K562 (cell line): ENCODE measurements around the gene SDF4. TPM values are rescaled to one million over a fixed set of nuclear protein-coding genes. Genes with fewer than 3 reads are reported as not detected.

Source experiments
- CC2D1A ChIP-seq: fragments of 450-650 bp; IDR thresholded peaks from 2 replicates; pipeline ENCODE4 v1.6.1; 2017; ENCODE audit warnings: mild to moderate bottlenecking
- FIP1L1 ChIP-seq: fragments of 200-400 bp; formaldehyde crosslinking; IDR thresholded peaks from 2 replicates; pipeline ENCODE4 v1.6.1; 2018; ENCODE audit warnings: mild to moderate bottlenecking, low read depth, low read length; ENCODE audit not compliant: poor library complexity, severe bottlenecking
- HDAC2 ChIP-seq: fragments of 450-650 bp; IDR thresholded peaks from 2 replicates; pipeline ENCODE4 v1.6.1; 2016; ENCODE audit warnings: mild to moderate bottlenecking
- HDAC8 ChIP-seq: fragments of 450-650 bp; IDR thresholded peaks from 2 replicates; pipeline ENCODE4 v1.6.1; 2016; ENCODE audit warnings: mild to moderate bottlenecking, missing genetic modification characterization, moderate library complexity, missing compliant biosample characterization
- HINFP ChIP-seq: fragments of 450-650 bp; conservative IDR thresholded peaks from 2 replicates; pipeline ENCODE4 v1.6.1; 2016; ENCODE audit warnings: missing genetic modification characterization, low read depth, mild to moderate bottlenecking, control low read depth, missing compliant biosample characterization
- HOXB6 ChIP-seq: fragments of 250-450 bp; sonication (Bioruptor Pico); IDR thresholded peaks from 2 replicates; pipeline ENCODE4 v1.5.1; 2022; ENCODE audit warnings: mild to moderate bottlenecking, borderline replicate concordance
- NFIC ChIP-seq: fragments of 450-650 bp; IDR thresholded peaks from 2 replicates; pipeline ENCODE4 v1.6.1; 2017; ENCODE audit warnings: mild to moderate bottlenecking, inconsistent platforms
- PHF8 ChIP-seq: fragments of 200-600 bp; sonication (generic); IDR thresholded peaks from 2 replicates; pipeline ENCODE4 v1.6.1; 2012; ENCODE audit warnings: mixed run types, mild to moderate bottlenecking, inconsistent platforms, low read length, moderate library complexity, borderline replicate concordance
- RBFOX2 ChIP-seq: fragments of 200-400 bp; formaldehyde crosslinking; IDR thresholded peaks from 2 replicates; pipeline ENCODE4 v1.6.1; 2017; ENCODE audit warnings: low read depth, mild to moderate bottlenecking, low read length, moderate library complexity
- RBM34 ChIP-seq: fragments of 200-400 bp; formaldehyde crosslinking; IDR thresholded peaks from 2 replicates; pipeline ENCODE4 v1.6.1; 2018; ENCODE audit warnings: low read length, borderline replicate concordance; ENCODE audit not compliant: insufficient read depth
- SMC3 ChIP-seq: conservative IDR thresholded peaks from 2 replicates; pipeline ENCODE4 v1.6.1; 2011; ENCODE audit warnings: low read depth, low read length, improper control_type of control experiment; ENCODE audit not compliant: insufficient read depth
- USF1 ChIP-seq: sonication (generic); formaldehyde crosslinking; IDR thresholded peaks from 2 replicates; pipeline ENCODE4 v1.9.0; 2022; ENCODE audit warnings: mild to moderate bottlenecking, missing genetic modification reagents
- ZBTB33 ChIP-seq: sonication (generic); formaldehyde crosslinking; IDR thresholded peaks from 2 replicates; pipeline ENCODE4 v1.8.1; 2023; ENCODE audit warnings: mild to moderate bottlenecking, missing genetic modification reagents
- ZBTB34 ChIP-seq: fragments of 250-450 bp; sonication (Bioruptor Pico); IDR thresholded peaks from 2 replicates; pipeline ENCODE4 v1.8.0; 2021; ENCODE audit warnings: mild to moderate bottlenecking, moderate library complexity
- ZC3H4 ChIP-seq: sonication (generic); formaldehyde crosslinking; IDR thresholded peaks from 2 replicates; pipeline ENCODE4 v1.9.0; 2021; ENCODE audit warnings: missing genetic modification reagents, borderline replicate concordance
- ZEB2 ChIP-seq: fragments of 450-650 bp; IDR thresholded peaks from 2 replicates; pipeline ENCODE4 v1.6.1; 2016
- ZFP1 ChIP-seq: fragments of 450-650 bp; formaldehyde crosslinking; IDR thresholded peaks from 2 replicates; pipeline ENCODE4 v1.4.0; 2020; ENCODE audit warnings: mild to moderate bottlenecking, mixed read lengths
- ZNF174 ChIP-seq: fragments of 250-450 bp; sonication (Bioruptor Pico); IDR thresholded peaks from 2 replicates; pipeline ENCODE4 v1.4.0; 2020; ENCODE audit warnings: mild to moderate bottlenecking
- ZNF224 ChIP-seq: sonication (generic); formaldehyde crosslinking; IDR thresholded peaks from 2 replicates; pipeline ENCODE4 v1.8.0; 2022; ENCODE audit warnings: mild to moderate bottlenecking, missing genetic modification reagents
- ZNF398 ChIP-seq: fragments of 250-450 bp; sonication (Bioruptor Pico); IDR thresholded peaks from 2 replicates; pipeline ENCODE4 v1.8.0; 2021; ENCODE audit warnings: moderate library complexity, mild to moderate bottlenecking, inconsistent platforms
- ZNF431 ChIP-seq: sonication (generic); formaldehyde crosslinking; IDR thresholded peaks from 2 replicates; pipeline ENCODE4 v1.8.0; 2022; ENCODE audit warnings: mild to moderate bottlenecking, missing genetic modification reagents
- polyA plus RNA-seq, 8 experiments: library from polyadenylated mRNA; depleted of rRNA in 4 of 8; stranded (reverse) in 5 of 8; unstranded in 3 of 8; fragments of >200 nt; fragmentation: Nextera tagmentation in 2 of 8; fragmentation: Illumina TruSeq in 1 of 8; extraction: Ambion mirVana in 2 of 8; extraction: Trizol in 1 of 8; gene quantifications; 2 replicates each; pipeline versions ENCODE4 v1.2.1 to v1.2.3, GENCODE V29; 2011 to 2014; ENCODE audit warnings: inconsistent platforms in 1 of 8, missing spikeins in 1 of 8
- total RNA-seq, 7 experiments: library from RNA; depleted of rRNA in 6 of 7; stranded (reverse); fragments of >200 nt in 6 of 7; fragmentation: Illumina TruSeq in 2 of 7; extraction: Trizol in 2 of 7; gene quantifications; 2 replicates each; pipeline versions ENCODE4 v1.2.1 to v1.2.3, GENCODE V29; 2011 to 2021; ENCODE audit warnings: low replicate concordance in 1 of 7

SDF4 gene
- total and polyA plus RNA-seq, 9 of the 15 experiments (the other 6 are each of a cell fraction or from before 2014, with no cell fraction given), result 0.35 to 160 (median 65.2) TPM

- peak; percentile 98 for TF ChIP-seq ZBTB33 (CRISPR knock-in tag)
- TF ChIP-seq HOXB6 (CRISPR knock-in tag), result no peak
- TF ChIP-seq CC2D1A, result no peak
- no peak for TF ChIP-seq ZC3H4
- no peak for TF ChIP-seq HDAC2
- no peak for TF ChIP-seq ZFP1 (CRISPR knock-in tag)
- no peak for TF ChIP-seq ZNF174 (CRISPR knock-in tag)
- TF ChIP-seq NFIC, result no peak
- TF ChIP-seq FIP1L1, result peak; percentile 41
- TF ChIP-seq ZBTB34 (CRISPR knock-in tag), result no peak
- TF ChIP-seq ZNF224 (CRISPR knock-in tag), result no peak
- no peak for TF ChIP-seq ZNF431 (CRISPR knock-in tag)
- no peak for TF ChIP-seq ZNF398 (CRISPR knock-in tag)
- 0 out of 2 replicates have a peak, but pooled peaks have one; percentile 61 for TF ChIP-seq RBM34
- no peak for TF ChIP-seq ZEB2
- no peak for TF ChIP-seq HDAC8 (tag)
- peak; percentile 66 for TF ChIP-seq RBFOX2
- no peak for TF ChIP-seq USF1 (CRISPR knock-in tag)
- TF ChIP-seq PHF8, result no peak
- no peak for TF ChIP-seq SMC3
- no peak for TF ChIP-seq HINFP (tag)
Measured at GRCh38 chr1:1232796-1233566, 1.2 kb upstream of the SDF4 start (continued).
